ENCODE data around the gene SCAF8.

Gene SCAF8

GRCh38 chr6:154876486-154877280 lies 143.5 kb downstream of the SCAF8 start:
- no peaks in the 10 kb centered on the region for H3K36me3 ChIP-seq (ENCODE audit: low read length)
- H3K4me2 ChIP-seq (ENCODE audit: low read depth, low read length, poor library complexity, severe bottlenecking), result no peak overlapping the region
- H3K9me3 ChIP-seq (ENCODE audit: insufficient read depth, low read length), result no peaks in the 10 kb centered on the region
- no peaks in the 10 kb centered on the region for H3K9me2 ChIP-seq (replicated peaks; ENCODE audit: insufficient read depth, low read length)
- no peak overlapping the region for H3K9ac ChIP-seq (ENCODE audit: low read length)
- TF ChIP-seq CTCF (IDR thresholded peaks at IDR 0.05; ENCODE audit: insufficient read depth, low read length, poor library complexity, severe bottlenecking) (no peak), EZH2phosphoT487 (conservative IDR thresholded peaks at IDR 0.05; ENCODE audit: low read length) (no peak)
- H3K27ac ChIP-seq (ENCODE audit: low read depth, low read length), result no peak overlapping the region
- no peaks in the 10 kb centered on the region for H3K27me3 ChIP-seq (ENCODE audit: low read length)
- no peaks in the 10 kb centered on the region for H3K79me2 ChIP-seq (ENCODE audit: insufficient read depth, low read length)
- no peak overlapping the region for H3K4me3 ChIP-seq (ENCODE audit: insufficient read depth, low read length, poor library complexity, severe bottlenecking)
- H3F3A ChIP-seq (ENCODE audit: insufficient read depth), result no peaks in the 10 kb centered on the region
- H4K20me1 ChIP-seq (ENCODE audit: low read depth, low read length), result no peaks in the 10 kb centered on the region
- no peak overlapping the region for H2AFZ ChIP-seq (ENCODE audit: low read depth, low read length, severe bottlenecking)

GRCh38 chr6:154878871-154879491 lies 145.8 kb downstream of the SCAF8 start:
- H3K36me3 ChIP-seq (ENCODE audit: low read length), result no peaks in the 10 kb centered on the region
- H3K4me3 ChIP-seq (ENCODE audit: insufficient read depth, low read length, poor library complexity, severe bottlenecking), result no peak overlapping the region
- H3K27me3 ChIP-seq (ENCODE audit: low read length), result no peaks in the 10 kb centered on the region
- H4K20me1 ChIP-seq (ENCODE audit: low read depth, low read length), result no peaks in the 10 kb centered on the region
- H3F3A ChIP-seq (ENCODE audit: insufficient read depth), result no peaks in the 10 kb centered on the region
- H3K9me3 ChIP-seq (ENCODE audit: insufficient read depth, low read length), result no peaks in the 10 kb centered on the region
- no peak overlapping the region for H2AFZ ChIP-seq (ENCODE audit: low read depth, low read length, severe bottlenecking)
- no peaks in the 10 kb centered on the region for H3K79me2 ChIP-seq (ENCODE audit: insufficient read depth, low read length)
- no peak overlapping the region for H3K4me2 ChIP-seq (ENCODE audit: low read depth, low read length, poor library complexity, severe bottlenecking)
- H3K9me2 ChIP-seq (replicated peaks; ENCODE audit: insufficient read depth, low read length), result no peaks in the 10 kb centered on the region
- no peak overlapping the region for H3K9ac ChIP-seq (ENCODE audit: low read length)
- no peak for TF ChIP-seq CTCF (IDR thresholded peaks at IDR 0.05; ENCODE audit: insufficient read depth, low read length, poor library complexity, severe bottlenecking)
- no peak for TF ChIP-seq EZH2phosphoT487 (conservative IDR thresholded peaks at IDR 0.05; ENCODE audit: low read length)
- H3K27ac ChIP-seq (ENCODE audit: low read depth, low read length), result no peak overlapping the region

GRCh38 chr6:154882107-154882506 lies 148.9 kb downstream of the SCAF8 start:
- Histone ChIP-seq H3K27me3 (ENCODE audit: low read length) (no peaks in the 10 kb centered on the region), H3K4me3 (ENCODE audit: insufficient read depth, low read length, poor library complexity, severe bottlenecking) (no peak overlapping the region), H2AFZ (ENCODE audit: low read depth, low read length, severe bottlenecking) (no peak overlapping the region), H3K36me3 (ENCODE audit: low read length) (no peaks in the 10 kb centered on the region), H3K27ac (ENCODE audit: low read depth, low read length) (no peak overlapping the region), H3K9ac (ENCODE audit: low read length) (no peak overlapping the region), H3K4me2 (ENCODE audit: low read depth, low read length, poor library complexity, severe bottlenecking) (no peak overlapping the region), H3K79me2 (ENCODE audit: insufficient read depth, low read length) (no peaks in the 10 kb centered on the region), H4K20me1 (ENCODE audit: low read depth, low read length) (no peaks in the 10 kb centered on the region), H3K9me3 (ENCODE audit: insufficient read depth, low read length) (no peaks in the 10 kb centered on the region), H3K9me2 (replicated peaks; ENCODE audit: insufficient read depth, low read length) (no peaks in the 10 kb centered on the region), H3F3A (ENCODE audit: insufficient read depth) (0 out of 2 replicates have a peak, but pooled peaks cover 3% of the 10 kb centered on the region)
- TF ChIP-seq CTCF (IDR thresholded peaks at IDR 0.05; ENCODE audit: insufficient read depth, low read length, poor library complexity, severe bottlenecking) (no peak), EZH2phosphoT487 (conservative IDR thresholded peaks at IDR 0.05; ENCODE audit: low read length) (no peak)

Data from SU-DHL-6 (cell line).